ENCODE data around the gene IPO13. TPM values are rescaled to one million over a fixed set of nuclear protein-coding genes. Genes with fewer than 3 reads are reported as not detected.

IPO13 gene
- total RNA-seq, 1 donor from 2014 or later = 24.8 TPM

- Mint-ChIP-seq H3K36me3 (ENCODE audit: low read depth) (peaks cover 16% of the 10 kb centered on the region), H3K27me3 (no peaks in the 10 kb centered on the region), H3K4me3 (no peak overlapping the region), H3K27ac (no peak overlapping the region), H3K4me1 (no peaks in the 10 kb centered on the region), H3K9me3 (no peaks in the 10 kb centered on the region)
- CTCF ChIA-PET = no interaction called here
- no peak for TF ChIP-seq CTCF (IDR thresholded peaks at IDR 0.05)
- DNase-seq (no peak), ATAC-seq (ENCODE audit: low read depth) (no peak)
- intact Hi-C loops (cut with micrococcal nuclease) = no loop called here
- POLR2A ChIA-PET = no interaction called here
These were observed 34.1 kb upstream of the IPO13 start for GRCh38 chr1:43912607-43913006.

- ATAC-seq (ENCODE audit: low read depth) (no peak), DNase-seq (no peak)
- H3K27ac Mint-ChIP-seq = no peak overlapping the region
- ChIA-PET CTCF (no interaction called here), POLR2A (no interaction called here)
- no peak overlapping the region for H3K4me3 Mint-ChIP-seq
- no peak for TF ChIP-seq CTCF (IDR thresholded peaks at IDR 0.05)
- peaks cover 12% of the 10 kb centered on the region for H3K36me3 Mint-ChIP-seq (ENCODE audit: low read depth)
- intact Hi-C loops (cut with micrococcal nuclease) = no loop called here
- no peaks in the 10 kb centered on the region for H3K4me1 Mint-ChIP-seq
- no peaks in the 10 kb centered on the region for H3K9me3 Mint-ChIP-seq
- H3K27me3 Mint-ChIP-seq = no peaks in the 10 kb centered on the region
These were observed 33.7 kb upstream of the IPO13 start for GRCh38 chr1:43913051-43913501.

- Mint-ChIP-seq H3K27ac (no peak overlapping the region), H3K4me3 (no peak overlapping the region), H3K36me3 (ENCODE audit: low read depth) (peaks cover 10% of the 10 kb centered on the region), H3K9me3 (no peaks in the 10 kb centered on the region), H3K4me1 (no peaks in the 10 kb centered on the region), H3K27me3 (no peaks in the 10 kb centered on the region)
- intact Hi-C loops (cut with micrococcal nuclease) = no loop called here
- ChIA-PET CTCF (no interaction called here), POLR2A (no interaction called here)
- DNase-seq (no peak), ATAC-seq (ENCODE audit: low read depth) (no peak)
- TF ChIP-seq CTCF (IDR thresholded peaks at IDR 0.05) = no peak
These were observed 32.9 kb upstream of the IPO13 start for GRCh38 chr1:43913666-43914360.

GRCh38 chr1:43914576-43915525 is 31.9 kb upstream of the IPO13 start:
- ChIA-PET CTCF (no interaction called here), POLR2A (interaction anchor here (0.6 kb wide), 1 partner anchor 150 kb away, joined by 4 read pairs; no protein-coding TSS in a partner anchor)
- H3K27me3 Mint-ChIP-seq = no peaks in the 10 kb centered on the region
- DNase-seq (no peak), ATAC-seq (ENCODE audit: low read depth) (no peak)
- H3K36me3 Mint-ChIP-seq (ENCODE audit: low read depth) = peaks cover 5% of the 10 kb centered on the region
- no peaks in the 10 kb centered on the region for H3K4me1 Mint-ChIP-seq
- no peak for TF ChIP-seq CTCF (IDR thresholded peaks at IDR 0.05)
- no peak overlapping the region for H3K4me3 Mint-ChIP-seq
- no peak overlapping the region for H3K27ac Mint-ChIP-seq
- no peaks in the 10 kb centered on the region for H3K9me3 Mint-ChIP-seq
- intact Hi-C loops (cut with micrococcal nuclease) = no loop called here

GRCh38 chr1:43919906-43920305 is 26.8 kb upstream of the IPO13 start:
- Mint-ChIP-seq H3K36me3 (ENCODE audit: low read depth) (peaks cover 8% of the 10 kb centered on the region), H3K4me1 (no peaks in the 10 kb centered on the region), H3K4me3 (no peak overlapping the region), H3K9me3 (no peaks in the 10 kb centered on the region), H3K27me3 (no peaks in the 10 kb centered on the region), H3K27ac (no peak overlapping the region)
- ChIA-PET POLR2A (no interaction called here), CTCF (no interaction called here)
- no peak for ATAC-seq (ENCODE audit: low read depth)
- intact Hi-C loops (cut with micrococcal nuclease) = no loop called here
- no peak for TF ChIP-seq CTCF (IDR thresholded peaks at IDR 0.05)
- no peak for DNase-seq
